Measurements from ENCODE around the gene BEND6.
"Not testable (repeated sequence)": the region's sequence is repeated elsewhere in the genome, so short reads cannot be mapped to it uniquely, and the experiment has no call there.

GRCh38 chr6:57047257-57047585 lies 92.3 kb downstream of the BEND6 start:
- TF ChIP-seq, protein P1, sequence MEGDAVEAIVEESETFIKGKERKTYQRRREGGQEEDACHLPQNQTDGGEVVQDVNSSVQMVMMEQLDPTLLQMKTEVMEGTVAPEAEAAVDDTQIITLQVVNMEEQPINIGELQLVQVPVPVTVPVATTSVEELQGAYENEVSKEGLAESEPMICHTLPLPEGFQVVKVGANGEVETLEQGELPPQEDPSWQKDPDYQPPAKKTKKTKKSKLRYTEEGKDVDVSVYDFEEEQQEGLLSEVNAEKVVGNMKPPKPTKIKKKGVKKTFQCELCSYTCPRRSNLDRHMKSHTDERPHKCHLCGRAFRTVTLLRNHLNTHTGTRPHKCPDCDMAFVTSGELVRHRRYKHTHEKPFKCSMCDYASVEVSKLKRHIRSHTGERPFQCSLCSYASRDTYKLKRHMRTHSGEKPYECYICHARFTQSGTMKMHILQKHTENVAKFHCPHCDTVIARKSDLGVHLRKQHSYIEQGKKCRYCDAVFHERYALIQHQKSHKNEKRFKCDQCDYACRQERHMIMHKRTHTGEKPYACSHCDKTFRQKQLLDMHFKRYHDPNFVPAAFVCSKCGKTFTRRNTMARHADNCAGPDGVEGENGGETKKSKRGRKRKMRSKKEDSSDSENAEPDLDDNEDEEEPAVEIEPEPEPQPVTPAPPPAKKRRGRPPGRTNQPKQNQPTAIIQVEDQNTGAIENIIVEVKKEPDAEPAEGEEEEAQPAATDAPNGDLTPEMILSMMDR (IDR thresholded peaks at IDR 0.05), result not testable (repeated sequence)
- not testable (repeated sequence) for TF ChIP-seq EP300 (IDR thresholded peaks at IDR 0.05)
